Mesendoderm (in vitro differentiated cells): ENCODE measurements around the gene BFSP2.
"Not testable (repeated sequence)": the region's sequence is repeated elsewhere in the genome, so short reads cannot be mapped to it uniquely, and the experiment has no call there.

Experiments used
- DNase-seq: peaks from one replicate; pipeline ENCODE4 v3.0.0; 2013
- H2AK5ac ChIP-seq: 2 replicates; pipeline ENCODE4 v1.6.1; 2013; ENCODE audit warnings: low read length, inconsistent platforms
- H2BK120ac ChIP-seq: 2 replicates; pipeline ENCODE4 v1.6.1; 2013; ENCODE audit warnings: low read depth, mild to moderate bottlenecking, low read length, moderate library complexity, mixed read lengths
- H2BK15ac ChIP-seq: replicated peaks from 2 replicates; pipeline ENCODE4 v1.6.1; 2013; ENCODE audit warnings: low read depth, mild to moderate bottlenecking, moderate library complexity
- H2BK5ac ChIP-seq: 2 replicates; pipeline ENCODE4 v1.6.1; 2013; ENCODE audit warnings: low read length, inconsistent platforms
- H3K18ac ChIP-seq: 2 replicates; pipeline ENCODE4 v1.6.1; 2013; ENCODE audit warnings: mild to moderate bottlenecking, low read length, mixed read lengths
- H3K23ac ChIP-seq: one replicate; pipeline ENCODE4 v1.6.1; 2013; ENCODE audit warnings: low read length
- H3K27ac ChIP-seq: 2 replicates; pipeline ENCODE4 v1.5.1; 2013; ENCODE audit warnings: low read depth, mild to moderate bottlenecking, inconsistent platforms, low read length, moderate library complexity
- H3K27me3 ChIP-seq: 2 replicates; pipeline ENCODE4 v1.6.1; 2013; ENCODE audit warnings: low read length, control low read depth, mild to moderate bottlenecking, inconsistent platforms; ENCODE audit not compliant: insufficient read depth, poor library complexity
- H3K36me3 ChIP-seq: 2 replicates; pipeline ENCODE4 v1.6.1; 2013; ENCODE audit warnings: low read length, inconsistent platforms; ENCODE audit not compliant: control insufficient read depth, insufficient read depth
- H3K4ac ChIP-seq: one replicate; pipeline ENCODE4 v1.6.1; 2013; ENCODE audit warnings: low read depth, mild to moderate bottlenecking, low read length, moderate library complexity
- H3K4me1 ChIP-seq: 2 replicates; pipeline ENCODE4 v1.6.1; 2013; ENCODE audit warnings: low read depth, low read length, inconsistent platforms; ENCODE audit not compliant: control insufficient read depth
- H3K4me2 ChIP-seq: 2 replicates; pipeline ENCODE4 v1.6.1; 2013; ENCODE audit warnings: low read length
- H3K4me3 ChIP-seq: 2 replicates; pipeline ENCODE4 v1.5.1; 2013; ENCODE audit warnings: mild to moderate bottlenecking, low read length
- H3K56ac ChIP-seq: one replicate; pipeline ENCODE4 v1.6.1; 2013; ENCODE audit warnings: low read length
- H3K79me1 ChIP-seq: 2 replicates; pipeline ENCODE4 v1.6.1; 2013; ENCODE audit warnings: low read length, inconsistent platforms
- H3K79me2 ChIP-seq: 2 replicates; pipeline ENCODE4 v1.6.1; 2013; ENCODE audit warnings: mild to moderate bottlenecking, low read length; ENCODE audit not compliant: control insufficient read depth, insufficient read depth
- H3K9ac ChIP-seq: 2 replicates; pipeline ENCODE4 v1.6.1; 2013; ENCODE audit warnings: low read length, inconsistent platforms
- H4K5ac ChIP-seq: one replicate; pipeline ENCODE4 v1.6.1; 2013; ENCODE audit warnings: low read length
- H4K8ac ChIP-seq: one replicate; pipeline ENCODE4 v1.6.1; 2013; ENCODE audit warnings: low read depth, mild to moderate bottlenecking, control low read depth, low read length, moderate library complexity
- WGBS: extraction: QIAGEN DNeasy Blood & Tissue Kit; methylation state at CpG from one replicate; pipeline ENCODE4 v1.1.7; 2013; ENCODE audit warnings: low lambda C conversion rate, missing lambda C conversion rate; ENCODE audit not compliant: insufficient coverage; ENCODE audit errors: extremely low coverage; 5-methylcytosine and 5-hydroxymethylcytosine counted together

BFSP2 gene

DNA sequence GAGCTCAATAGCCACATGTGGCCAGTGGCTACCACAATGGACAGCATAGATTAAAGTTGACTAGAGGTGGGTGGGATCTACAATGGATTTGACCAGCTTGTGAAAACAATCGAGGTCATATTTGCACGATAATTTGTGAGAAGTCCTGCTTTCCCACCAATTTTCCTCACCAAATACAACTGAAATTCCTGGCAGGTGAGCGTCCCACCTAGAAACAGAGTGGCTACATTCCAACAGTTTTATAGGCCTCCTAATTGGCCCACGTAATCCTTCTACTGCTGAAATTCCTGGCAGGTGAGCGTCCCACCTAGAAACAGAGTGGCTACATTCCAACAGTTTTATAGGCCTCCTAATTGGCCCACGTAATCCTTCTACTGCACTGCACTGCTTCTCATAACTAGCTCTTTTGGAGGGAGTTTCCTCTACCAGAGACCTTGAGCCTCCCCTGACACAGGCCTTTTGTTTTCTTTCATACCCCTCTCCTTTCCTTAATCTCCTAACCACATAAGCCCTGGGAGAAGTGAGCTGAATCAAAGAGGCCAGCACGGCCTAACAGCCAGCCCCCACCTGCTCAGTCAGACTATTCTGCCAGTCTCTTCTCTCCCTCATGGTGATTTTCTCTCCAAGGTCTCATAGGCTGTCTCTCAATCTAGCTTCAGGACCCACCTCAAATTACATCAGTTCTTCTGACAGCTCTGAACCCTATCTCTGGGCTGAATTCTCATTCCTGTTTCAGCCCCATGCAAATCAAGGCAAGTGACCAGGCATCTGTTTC lies 80.2 kb downstream of the BFSP2 start:
- no peak overlapping the region for H3K4me3 ChIP-seq
- H3K4me1 ChIP-seq = no peaks in the 10 kb centered on the region
- no peak overlapping the region for H3K9ac ChIP-seq
- no peak overlapping the region for H3K56ac ChIP-seq
- DNase-seq = peak; percentile 57
- H2BK120ac ChIP-seq = no peak overlapping the region
- no peak overlapping the region for H3K27ac ChIP-seq
- no peak overlapping the region for H3K4me2 ChIP-seq
- H3K27me3 ChIP-seq = no peaks in the 10 kb centered on the region
- no peak overlapping the region for H4K8ac ChIP-seq
- no peak overlapping the region for H2BK15ac ChIP-seq
- H3K23ac ChIP-seq = no peak overlapping the region
- H3K4ac ChIP-seq = no peak overlapping the region
- no peak overlapping the region for H3K18ac ChIP-seq
- no peaks in the 10 kb centered on the region for H3K79me1 ChIP-seq
- H2AK5ac ChIP-seq = no peak overlapping the region
- no peak overlapping the region for H4K5ac ChIP-seq
- no peak overlapping the region for H2BK5ac ChIP-seq
- no peaks in the 10 kb centered on the region for H3K36me3 ChIP-seq
- no peaks in the 10 kb centered on the region for H3K79me2 ChIP-seq
- no CpG with 5 or more reads among the region's 7 CpGs for WGBS

GRCh38 chr3:133482474-133482873 lies 82.6 kb downstream of the BFSP2 start:
- H3K27ac ChIP-seq, DNase-seq, H3K9ac ChIP-seq, H2AK5ac ChIP-seq, H3K4ac ChIP-seq, H3K4me2 ChIP-seq, H3K79me1 ChIP-seq, H2BK5ac ChIP-seq, H3K23ac ChIP-seq, H3K79me2 ChIP-seq, H4K8ac ChIP-seq, H3K4me1 ChIP-seq, H2BK120ac ChIP-seq, H2BK15ac ChIP-seq, H3K27me3 ChIP-seq, H3K36me3 ChIP-seq, H3K18ac ChIP-seq, H3K56ac ChIP-seq, H3K4me3 ChIP-seq, H4K5ac ChIP-seq: not testable (repeated sequence)
- no CpG with 5 or more reads among the region's 5 CpGs for WGBS

DNA sequence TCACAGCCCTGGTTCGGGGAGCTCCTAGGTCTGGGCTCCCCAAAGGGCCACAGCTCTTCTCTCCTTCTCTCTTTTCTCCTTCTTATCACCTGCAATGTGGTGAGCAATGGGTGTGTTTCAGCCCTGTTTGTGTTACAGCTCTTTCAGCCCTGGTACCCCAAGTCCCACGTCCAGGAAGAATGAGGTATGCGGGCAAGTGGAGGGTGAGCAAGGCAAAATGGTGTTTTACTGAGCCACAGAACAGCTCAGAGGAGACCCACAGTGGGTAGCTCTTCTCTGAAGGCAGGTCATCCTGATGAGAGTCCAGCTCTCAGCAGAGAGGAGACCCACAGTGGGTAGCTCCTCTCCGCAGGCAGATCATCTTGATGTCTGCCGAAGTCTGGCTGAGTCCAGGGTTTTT lies 86.8 kb downstream of the BFSP2 start:
- no peak overlapping the region for H4K8ac ChIP-seq
- no peak overlapping the region for H3K9ac ChIP-seq
- no peak overlapping the region for H3K4me3 ChIP-seq
- H3K27me3 ChIP-seq = no peaks in the 10 kb centered on the region
- H3K56ac ChIP-seq = no peak overlapping the region
- H3K4ac ChIP-seq = no peak overlapping the region
- DNase-seq = peak; percentile 23
- H3K4me2 ChIP-seq = no peak overlapping the region
- H3K79me1 ChIP-seq = no peaks in the 10 kb centered on the region
- H3K79me2 ChIP-seq = no peaks in the 10 kb centered on the region
- H3K27ac ChIP-seq = no peak overlapping the region
- WGBS = no CpG with 5 or more reads among the region's 5 CpGs
- no peaks in the 10 kb centered on the region for H3K36me3 ChIP-seq
- H4K5ac ChIP-seq = no peak overlapping the region
- H2BK15ac ChIP-seq = no peak overlapping the region
- no peak overlapping the region for H3K23ac ChIP-seq
- no peaks in the 10 kb centered on the region for H3K4me1 ChIP-seq
- H2BK5ac ChIP-seq = no peak overlapping the region
- no peak overlapping the region for H2BK120ac ChIP-seq
- H2AK5ac ChIP-seq = no peak overlapping the region
- H3K18ac ChIP-seq = no peak overlapping the region

- no peaks in the 10 kb centered on the region for H3K79me1 ChIP-seq
These were observed 87.3 kb downstream of the BFSP2 start for GRCh38 chr3:133487204-133487603.

GRCh38 chr3:133487920-133488540 lies 88.2 kb downstream of the BFSP2 start:
- H2BK15ac ChIP-seq = no peak overlapping the region
- no peak overlapping the region for H4K5ac ChIP-seq
- H3K36me3 ChIP-seq = no peaks in the 10 kb centered on the region
- no peak overlapping the region for H3K23ac ChIP-seq
- no peaks in the 10 kb centered on the region for H3K27me3 ChIP-seq
- H3K4ac ChIP-seq = no peak overlapping the region
- H2BK5ac ChIP-seq = no peak overlapping the region
- H3K9ac ChIP-seq = no peak overlapping the region
- no peak overlapping the region for H3K4me2 ChIP-seq
- H3K79me2 ChIP-seq = no peaks in the 10 kb centered on the region
- no peaks in the 10 kb centered on the region for H3K79me1 ChIP-seq
- no peak overlapping the region for H3K56ac ChIP-seq
- no peak overlapping the region for H3K4me3 ChIP-seq
- no peaks in the 10 kb centered on the region for H3K4me1 ChIP-seq
- no CpG with 5 or more reads among the region's 1 CpG for WGBS
- H3K27ac ChIP-seq = no peak overlapping the region
- H4K8ac ChIP-seq = no peak overlapping the region
- no peak overlapping the region for H2BK120ac ChIP-seq
- no peak overlapping the region for H3K18ac ChIP-seq
- DNase-seq = peak; percentile 22
- H2AK5ac ChIP-seq = no peak overlapping the region

More at GRCh38 chr3:133487204-133487603, 87.3 kb downstream of the BFSP2 start:
- Histone ChIP-seq H3K27me3 (no peaks in the 10 kb centered on the region), H3K18ac (no peak overlapping the region), H3K27ac (no peak overlapping the region), H2BK5ac (no peak overlapping the region), H3K23ac (no peak overlapping the region), H4K5ac (no peak overlapping the region), H2BK120ac (no peak overlapping the region), H3K56ac (no peak overlapping the region), H3K4ac (no peak overlapping the region), H3K36me3 (no peaks in the 10 kb centered on the region), H4K8ac (no peak overlapping the region), H3K79me2 (no peaks in the 10 kb centered on the region), H2AK5ac (no peak overlapping the region), H3K4me3 (no peak overlapping the region), H3K4me2 (no peak overlapping the region), H2BK15ac (no peak overlapping the region), H3K9ac (no peak overlapping the region), H3K4me1 (no peaks in the 10 kb centered on the region)
- no CpG with 5 or more reads among the region's 4 CpGs for WGBS
- DNase-seq = no peak
